DMS153 treated with DMSO at 0.1 percent for 48 hours (cell line): Measurements from ENCODE around the gene SMPDL3B.
A peak's percentile ranks its signal among the peaks of the same experiment; 100 is the strongest.

Experiments used
- DNase-seq: peaks from one replicate; lab custom pipeline; 2025; ENCODE audit not compliant: unreplicated experiment; lab: John Stamatoyannopoulos, UW

The SMPDL3B gene, protein sequence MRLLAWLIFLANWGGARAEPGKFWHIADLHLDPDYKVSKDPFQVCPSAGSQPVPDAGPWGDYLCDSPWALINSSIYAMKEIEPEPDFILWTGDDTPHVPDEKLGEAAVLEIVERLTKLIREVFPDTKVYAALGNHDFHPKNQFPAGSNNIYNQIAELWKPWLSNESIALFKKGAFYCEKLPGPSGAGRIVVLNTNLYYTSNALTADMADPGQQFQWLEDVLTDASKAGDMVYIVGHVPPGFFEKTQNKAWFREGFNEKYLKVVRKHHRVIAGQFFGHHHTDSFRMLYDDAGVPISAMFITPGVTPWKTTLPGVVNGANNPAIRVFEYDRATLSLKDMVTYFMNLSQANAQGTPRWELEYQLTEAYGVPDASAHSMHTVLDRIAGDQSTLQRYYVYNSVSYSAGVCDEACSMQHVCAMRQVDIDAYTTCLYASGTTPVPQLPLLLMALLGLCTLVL

DNA sequence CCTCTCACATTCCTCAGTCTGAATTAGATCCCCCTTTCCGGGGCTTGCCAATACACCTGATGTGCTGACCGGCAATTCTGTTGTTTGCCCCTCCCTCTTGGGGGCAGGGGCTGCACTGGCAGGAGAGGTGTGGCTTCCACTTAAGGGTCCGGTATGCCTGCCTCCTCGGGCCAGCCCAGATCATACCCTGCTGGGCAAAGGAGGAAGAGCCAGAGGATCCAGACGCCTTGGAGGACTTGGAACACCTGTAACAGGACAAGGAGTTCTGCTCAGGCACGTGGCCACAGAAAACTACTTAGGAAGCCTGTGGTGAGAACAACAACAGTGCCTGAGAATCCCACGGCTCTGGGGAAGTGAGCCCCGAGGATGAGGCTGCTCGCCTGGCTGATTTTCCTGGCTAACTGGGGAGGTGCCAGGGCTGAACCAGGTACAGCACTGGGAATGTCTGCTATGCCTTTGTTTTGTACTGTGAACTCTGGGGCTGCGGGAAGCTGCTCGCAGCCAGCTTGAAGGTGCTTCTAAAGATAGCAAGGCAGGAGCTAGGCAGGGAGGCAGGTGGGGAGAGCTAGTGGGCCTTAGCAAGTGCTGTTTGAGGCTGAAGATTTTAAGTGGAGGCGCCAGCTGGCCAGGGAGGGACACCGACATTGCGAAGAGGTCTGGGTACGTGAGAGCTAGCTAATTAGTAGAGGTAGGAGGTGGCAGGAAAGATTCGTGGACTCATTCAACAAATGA, at the start of gene SMPDL3B:
Gene SMPDL3B, plus strand, starts transcription at position 183 of the 732 bp plus-strand sequence. Its CDS starts 184 bp downstream, at position 367.
- peak; percentile 80 for DNase-seq

DNA sequence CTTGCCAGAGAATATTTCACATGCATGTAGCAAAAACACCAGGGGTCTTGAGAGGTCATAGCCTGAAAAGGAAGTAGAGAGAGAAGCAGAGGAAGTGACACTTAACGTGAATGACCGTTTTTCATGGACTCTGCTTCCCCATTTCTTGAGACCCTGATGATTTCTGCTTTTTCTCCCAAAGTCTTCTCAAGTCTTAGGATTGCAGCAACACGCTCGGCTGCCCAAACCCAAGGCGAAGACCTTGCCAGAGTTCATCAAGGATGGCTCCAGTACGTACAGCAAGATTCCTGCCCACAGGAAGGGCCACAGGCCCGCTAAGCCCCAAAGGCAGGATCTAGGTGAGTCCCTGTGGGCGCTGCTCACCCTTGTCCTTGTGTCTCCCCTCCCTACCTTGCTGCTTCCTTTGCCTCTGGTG, 49.7 kb upstream of the SMPDL3B start:
- no peak for DNase-seq

DNA sequence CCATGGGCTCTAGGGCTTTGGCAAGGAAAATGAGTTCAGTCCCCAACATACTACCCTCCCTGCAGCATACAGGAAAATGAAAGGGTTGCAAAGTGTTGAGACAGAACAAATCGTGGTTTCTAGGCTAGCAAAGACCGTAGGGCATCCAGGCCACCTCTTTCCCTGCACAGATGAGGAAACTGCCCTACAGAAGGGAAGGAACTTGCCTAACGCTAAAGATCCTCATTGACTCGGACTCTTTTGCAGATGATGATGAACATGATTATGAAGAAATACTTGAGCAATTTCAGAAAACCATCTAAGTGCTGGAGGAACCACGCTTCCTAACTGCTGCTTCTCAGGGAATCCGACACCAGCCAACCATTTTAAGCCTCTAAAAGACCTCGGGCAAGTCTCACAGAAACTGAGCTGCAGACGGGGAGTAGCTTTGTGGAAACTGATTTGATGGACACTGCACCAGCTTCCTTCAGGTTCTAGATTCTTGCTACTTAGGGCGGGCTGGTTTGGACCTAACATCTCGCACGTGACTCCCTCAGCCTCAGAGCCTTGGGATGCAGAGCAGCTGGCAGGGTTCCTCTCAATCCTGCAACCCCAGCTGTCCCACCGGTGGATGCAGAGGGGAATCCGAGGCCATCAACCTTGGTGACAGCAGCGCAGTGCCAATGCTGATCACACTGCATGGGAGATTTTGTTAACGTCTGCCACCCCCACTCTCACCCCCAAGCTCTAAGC, 49.0 kb upstream of the SMPDL3B start:
- DNase-seq: no peak

DNA sequence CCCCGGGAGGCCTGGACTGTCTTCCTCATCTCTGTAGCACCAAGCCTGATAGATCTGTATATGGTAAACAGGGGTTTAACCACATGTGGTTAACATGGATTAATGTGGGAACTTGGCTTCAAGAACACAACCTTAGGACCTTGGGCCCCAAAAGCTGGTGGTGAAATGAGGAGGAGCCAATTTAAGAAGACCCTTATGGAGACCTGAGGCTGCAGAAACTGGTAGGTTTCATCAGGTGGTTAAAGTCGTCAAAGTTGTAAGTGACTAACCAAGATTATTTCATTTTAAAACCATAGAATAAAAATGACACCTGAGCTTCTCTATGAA, 48.5 kb upstream of the SMPDL3B start:
- no peak for DNase-seq

DNA sequence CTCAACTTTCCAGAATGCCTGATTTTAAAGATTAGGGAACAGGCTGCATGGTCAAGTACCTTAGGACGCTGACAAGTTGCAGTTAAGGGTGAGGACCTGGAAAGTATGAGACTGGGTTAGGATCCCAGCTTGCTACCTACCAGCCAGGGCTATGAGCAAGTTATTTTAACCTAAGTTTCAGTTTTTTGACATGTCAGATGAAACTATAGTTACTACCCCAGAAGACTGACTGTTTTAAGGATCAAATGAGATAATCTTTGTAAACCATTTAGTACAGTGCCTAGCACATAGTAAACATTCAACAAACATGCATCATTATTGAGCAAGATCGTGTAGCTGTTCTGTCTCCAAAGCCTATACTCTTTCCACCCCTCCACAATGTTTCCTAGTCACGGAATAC, 48.1 kb upstream of the SMPDL3B start:
- DNase-seq: no peak

DNA sequence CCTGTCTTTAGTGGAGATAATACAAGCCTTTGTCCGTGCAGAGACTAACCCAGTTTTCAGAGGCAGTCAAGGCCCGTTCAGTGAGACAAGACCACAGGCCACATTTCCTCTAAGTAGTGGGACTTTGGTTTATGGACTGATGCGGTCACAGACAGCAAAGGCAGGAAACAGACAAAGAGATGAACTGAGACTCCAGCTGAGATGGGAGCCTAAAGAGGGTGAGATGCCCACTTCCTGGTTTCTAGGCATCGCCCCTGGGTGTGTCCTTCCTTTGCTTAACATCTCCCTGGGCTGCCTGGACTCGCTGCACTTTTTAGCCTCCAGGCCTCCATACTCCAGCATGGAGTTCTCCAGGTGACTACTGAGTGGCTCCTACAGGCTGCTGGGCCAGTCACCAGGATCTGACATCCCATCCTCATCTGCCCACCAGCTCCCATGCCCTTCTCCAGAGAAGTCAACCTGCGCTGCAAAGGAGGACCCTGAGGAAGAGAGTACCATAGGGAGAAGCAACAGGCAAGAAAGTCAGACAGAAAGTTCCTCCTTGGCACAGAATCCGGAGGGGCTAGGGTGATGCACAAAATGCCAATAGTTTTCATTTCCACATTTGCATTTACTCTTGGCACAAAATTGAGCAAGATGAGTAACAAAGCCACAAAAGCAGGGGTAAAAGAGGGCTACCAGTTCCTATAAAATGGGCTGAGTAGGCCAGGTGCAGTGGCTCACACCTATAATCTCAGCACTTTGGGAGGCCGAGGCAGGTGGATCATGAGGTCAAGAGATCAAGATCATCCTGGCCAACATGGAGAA, 47.4 kb upstream of the SMPDL3B start:
- no peak for DNase-seq

DNA sequence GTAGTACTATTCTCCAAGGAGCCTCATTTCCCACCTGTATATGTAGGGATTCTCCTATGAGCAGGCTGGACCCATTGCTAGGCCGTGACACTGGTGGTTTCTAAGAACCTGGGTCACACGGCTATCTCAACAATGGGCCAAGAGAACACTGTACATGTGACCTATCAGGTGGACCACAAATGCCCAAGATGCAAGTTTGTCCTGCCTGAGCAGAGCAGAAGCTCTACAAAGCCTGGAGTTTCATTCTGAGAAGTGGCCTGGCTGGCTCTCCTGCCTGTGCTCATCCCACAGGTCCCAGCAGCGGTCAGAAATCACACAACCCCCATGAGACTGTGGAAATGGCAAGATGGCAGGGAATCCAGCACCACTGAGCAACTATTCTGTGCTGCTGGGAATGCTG, 45.3 kb upstream of the SMPDL3B start:
- no peak for DNase-seq

DNA sequence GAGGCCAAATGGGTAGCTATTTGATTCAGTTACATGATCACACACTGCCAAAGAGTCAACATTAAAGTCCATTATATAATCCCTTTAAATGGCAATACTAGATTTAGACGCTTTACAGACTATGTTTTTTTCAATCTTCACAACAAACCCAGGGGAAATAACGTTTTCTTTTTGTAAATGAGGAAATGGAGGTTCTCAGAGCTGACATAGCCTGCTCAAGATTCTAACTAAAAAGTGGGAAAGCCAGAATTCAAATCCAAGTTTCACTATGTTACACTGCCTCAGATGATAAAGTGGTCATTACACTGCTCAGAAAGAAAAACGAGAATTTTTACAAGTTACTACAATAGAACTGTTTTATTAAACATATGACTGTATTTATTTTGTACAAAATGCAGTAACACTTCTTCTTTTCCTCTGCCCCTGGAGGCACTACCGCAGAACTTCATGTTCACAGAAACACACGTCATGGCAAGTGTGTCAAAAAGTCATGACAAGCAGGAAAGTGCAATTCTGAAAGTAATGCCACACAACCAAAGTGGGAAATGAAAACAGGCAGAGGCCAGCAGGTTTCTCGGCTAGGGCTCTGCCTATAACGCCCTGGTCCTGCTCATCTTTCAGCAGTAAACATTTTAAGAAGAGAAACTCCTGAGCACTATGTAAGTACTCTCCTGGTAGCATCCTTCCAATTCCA, 43.5 kb upstream of the SMPDL3B start:
- no peak for DNase-seq

DNA sequence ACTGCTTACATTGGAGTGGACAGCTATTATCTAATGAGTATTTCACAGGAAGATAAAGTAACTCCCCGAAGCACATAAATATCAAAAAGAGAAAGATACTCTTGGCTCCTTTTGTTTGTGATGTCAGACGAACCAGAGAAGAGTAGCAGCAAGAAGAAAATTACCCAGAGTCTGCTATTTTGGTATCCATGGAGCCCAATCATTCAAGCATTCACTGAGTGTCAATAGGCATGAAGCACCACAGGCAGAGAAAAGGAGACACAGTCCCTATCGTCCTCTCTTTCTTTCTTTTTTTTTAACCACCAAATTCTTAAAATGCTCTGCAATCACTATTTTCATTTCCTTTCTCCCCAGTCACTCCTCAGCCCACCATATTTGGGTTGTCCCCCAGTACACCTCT, 40.3 kb upstream of the SMPDL3B start:
- no peak for DNase-seq

DNA sequence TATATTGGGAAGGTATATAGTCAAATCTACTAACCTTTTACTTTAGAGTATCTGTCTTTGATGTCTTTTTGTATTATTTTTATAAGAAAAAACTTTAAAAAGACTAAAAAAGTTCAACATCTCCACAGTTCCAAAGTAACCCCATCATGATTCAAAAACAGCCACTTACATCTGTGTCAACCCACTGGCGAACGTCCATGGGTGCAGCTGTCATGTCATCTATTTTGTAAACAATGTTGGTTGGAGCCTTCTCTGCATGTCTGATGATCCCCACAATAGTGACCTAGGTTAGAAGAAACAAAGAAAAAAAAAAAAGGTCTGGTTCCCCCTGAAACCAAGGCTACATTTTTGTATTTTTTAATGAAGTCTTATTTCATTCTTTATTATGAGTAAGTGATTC, 28.0 kb upstream of the SMPDL3B start:
- DNase-seq: no peak

DNA sequence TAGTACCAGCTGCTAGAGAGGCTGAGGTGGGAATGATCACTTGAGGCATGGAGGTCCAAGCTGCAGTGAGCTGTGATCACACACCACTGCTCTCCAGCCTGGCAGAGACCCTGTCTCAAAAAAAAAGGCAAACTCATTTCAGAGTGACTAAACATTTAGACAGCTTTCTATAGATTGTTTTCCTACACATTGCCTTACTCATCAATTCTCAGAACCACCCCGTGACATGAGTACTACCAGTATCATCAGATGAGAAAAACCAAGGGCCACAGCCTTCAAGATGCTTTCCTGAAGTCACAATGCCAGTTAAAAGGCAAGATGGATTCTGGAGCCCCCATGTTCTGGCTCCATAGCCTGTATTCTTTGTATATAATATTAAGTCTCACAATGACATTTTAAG, 22.4 kb upstream of the SMPDL3B start:
- no peak for DNase-seq

DNA sequence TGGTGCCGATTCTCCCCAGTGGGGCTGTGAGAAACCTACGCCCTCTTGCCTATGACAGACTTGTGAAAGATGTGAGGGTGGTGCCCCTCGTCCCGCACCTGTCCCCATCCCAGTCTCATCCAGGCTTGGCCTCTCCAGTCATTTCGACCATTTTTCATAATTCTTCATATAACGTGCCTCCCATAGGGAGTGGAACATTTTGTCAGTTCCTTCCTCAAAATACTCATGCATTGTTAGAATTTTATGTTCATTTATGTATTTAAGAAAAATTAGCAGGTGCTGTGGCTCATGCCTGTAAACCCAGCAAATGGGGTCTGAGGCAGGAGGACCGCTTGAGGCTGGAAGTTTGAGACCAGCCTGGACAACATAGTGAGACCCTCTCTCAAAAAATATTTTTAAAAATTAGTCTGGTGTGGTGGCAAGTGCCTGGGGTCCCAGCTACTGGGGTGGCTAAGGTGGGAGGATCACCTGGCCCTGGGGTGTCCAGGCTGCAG, 19.7 kb upstream of the SMPDL3B start:
- DNase-seq: no peak

DNA sequence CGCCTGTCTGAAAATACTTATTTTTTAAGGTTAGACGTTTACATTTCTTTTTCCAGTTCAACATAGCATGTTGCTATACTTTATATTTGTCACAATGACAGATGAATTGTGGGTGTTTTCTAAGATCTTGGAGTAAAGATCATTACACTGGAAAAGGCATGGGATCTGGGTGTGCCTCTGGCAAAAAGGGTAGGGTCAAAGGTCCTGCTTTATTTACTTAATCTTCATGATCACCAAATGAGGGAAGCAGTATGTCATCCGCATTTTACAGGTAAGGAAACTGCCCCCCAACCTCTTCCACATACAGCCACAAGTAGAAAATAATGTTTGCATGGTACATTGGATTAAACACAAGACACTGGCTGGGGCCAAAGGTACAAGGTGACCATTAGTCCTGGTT, 12.5 kb upstream of the SMPDL3B start:
- no peak for DNase-seq

DNA sequence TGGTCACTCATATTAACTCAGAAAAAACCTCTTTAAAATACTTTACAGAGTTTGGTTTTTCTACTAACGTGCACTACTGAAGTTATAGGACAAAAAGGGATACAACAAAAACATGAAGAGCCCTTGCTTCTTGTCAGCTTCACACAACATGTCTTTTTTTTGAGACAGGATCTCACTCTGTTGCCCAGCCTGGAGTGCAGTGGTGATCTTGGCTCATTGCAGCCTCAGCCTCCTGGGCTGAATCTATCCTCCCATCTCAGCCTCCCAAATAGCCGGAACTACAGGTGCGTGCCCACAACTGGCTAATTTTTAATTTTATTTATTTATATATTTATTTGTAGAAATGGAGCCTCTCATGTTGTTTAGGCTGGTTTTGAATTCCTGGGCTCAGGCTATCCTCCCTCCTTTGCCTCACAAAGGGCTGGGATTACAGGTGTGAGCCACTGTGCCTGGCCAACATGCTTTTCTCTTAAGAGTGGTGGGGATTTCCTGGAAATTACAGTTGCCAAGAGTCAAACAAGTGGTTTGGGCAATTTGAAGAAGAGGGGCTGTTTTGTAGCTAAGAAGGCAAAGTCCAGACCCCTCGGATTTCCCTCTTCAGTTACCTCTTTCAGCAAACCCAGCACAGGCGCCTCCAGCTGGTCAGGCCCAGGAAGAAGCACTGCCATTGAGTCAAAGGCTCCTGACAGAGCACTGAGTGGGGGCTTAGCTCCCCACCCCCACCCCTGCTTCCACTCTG, 6.4 kb upstream of the SMPDL3B start:
- no peak for DNase-seq

DNA sequence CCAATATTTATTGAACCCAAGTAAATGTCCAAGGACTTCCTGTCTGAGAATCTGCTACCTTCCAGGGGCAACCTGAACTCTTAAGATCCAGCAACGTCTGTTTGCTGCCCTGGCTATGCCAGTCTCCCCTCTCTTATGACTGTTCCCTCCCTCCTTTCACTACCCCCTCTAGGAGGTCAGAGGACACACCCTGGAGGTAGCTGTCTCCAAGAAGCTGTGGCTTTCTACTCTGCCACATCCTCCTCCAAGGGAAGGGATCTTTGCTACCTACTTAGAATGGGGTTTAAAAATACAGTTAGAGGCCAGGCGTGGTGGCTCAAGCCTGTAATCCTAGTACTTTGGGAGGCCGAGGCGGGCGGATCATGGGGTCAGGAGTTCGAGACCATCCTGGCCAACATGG, 3.6 kb upstream of the SMPDL3B start:
- DNase-seq: no peak

DNA sequence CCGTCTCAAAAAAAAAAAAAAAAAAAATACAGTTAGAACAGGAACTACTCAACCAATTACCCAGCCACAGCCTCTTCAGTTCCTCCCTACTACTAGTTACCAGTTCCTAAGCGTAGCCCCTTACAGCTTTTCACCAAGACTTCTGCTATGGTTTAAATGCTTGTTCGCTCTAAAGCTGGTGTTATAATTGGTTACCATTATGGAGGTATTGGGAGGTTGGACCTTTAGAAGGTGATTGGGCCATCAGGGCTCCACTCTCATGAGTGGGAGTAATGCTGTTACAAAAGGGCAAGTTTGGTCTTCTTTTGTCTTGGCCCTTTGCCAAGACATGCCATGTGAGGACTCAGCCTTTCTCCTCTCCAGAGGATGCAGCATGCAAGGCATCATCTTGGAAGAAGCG, 3.0 kb upstream of the SMPDL3B start:
- DNase-seq: no peak

DNA sequence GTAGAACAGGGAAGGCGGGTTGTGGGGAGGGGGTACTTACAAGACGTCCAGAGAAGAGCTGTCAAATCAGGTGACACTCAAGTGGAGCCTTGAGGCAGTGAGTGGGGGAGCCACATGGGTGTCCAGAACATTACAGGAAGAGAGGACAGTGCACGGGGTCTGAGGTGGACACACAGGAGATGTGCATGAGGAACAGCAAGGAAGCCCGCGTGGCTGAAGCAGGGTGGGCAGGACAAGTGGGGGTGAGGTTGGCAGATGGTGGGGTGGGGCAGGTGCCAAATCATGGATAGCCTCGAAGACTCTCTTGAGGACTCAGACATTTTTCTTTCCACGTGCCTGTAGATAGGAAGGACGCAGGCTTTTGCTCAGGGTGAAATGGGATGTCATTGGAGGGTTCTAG, 921 bp downstream of the SMPDL3B start:
- no peak for DNase-seq

DNA sequence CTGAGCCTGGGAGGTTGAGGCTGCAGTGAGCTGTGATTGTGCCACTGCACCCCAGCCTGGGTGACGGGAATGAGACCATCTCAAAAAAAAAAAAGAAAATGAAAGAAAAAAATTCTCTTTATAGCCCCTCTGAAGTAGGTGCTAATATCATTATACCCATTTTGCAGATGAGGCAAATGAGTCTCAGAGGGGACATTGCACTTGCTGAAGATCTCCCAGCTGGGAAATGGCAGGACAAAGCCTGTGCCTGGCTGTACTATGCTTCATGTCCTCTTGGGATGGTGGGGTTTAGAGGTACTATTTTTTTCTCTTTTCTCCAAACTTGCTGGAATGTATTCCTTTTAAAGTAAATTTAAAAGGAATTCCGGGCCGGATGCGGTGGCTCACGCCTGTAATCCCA, 1.6 kb downstream of the SMPDL3B start:
- no peak for DNase-seq

DNA sequence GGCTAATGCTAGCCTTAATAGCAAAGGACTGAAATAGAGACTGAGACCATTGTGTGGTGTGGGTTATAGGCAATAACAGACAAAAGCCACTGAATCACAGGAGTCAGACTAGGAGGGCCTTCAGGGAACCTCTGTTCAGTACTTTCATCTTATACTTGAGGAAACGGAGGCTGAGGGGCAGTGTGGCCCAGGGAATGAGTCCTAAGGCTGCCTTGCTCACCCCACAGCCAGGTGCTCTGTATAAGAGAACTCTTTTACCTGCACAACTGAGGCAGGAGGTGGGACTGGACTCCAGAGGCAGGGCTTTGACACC, 2.7 kb downstream of the SMPDL3B start:
- DNase-seq: no peak

DNA sequence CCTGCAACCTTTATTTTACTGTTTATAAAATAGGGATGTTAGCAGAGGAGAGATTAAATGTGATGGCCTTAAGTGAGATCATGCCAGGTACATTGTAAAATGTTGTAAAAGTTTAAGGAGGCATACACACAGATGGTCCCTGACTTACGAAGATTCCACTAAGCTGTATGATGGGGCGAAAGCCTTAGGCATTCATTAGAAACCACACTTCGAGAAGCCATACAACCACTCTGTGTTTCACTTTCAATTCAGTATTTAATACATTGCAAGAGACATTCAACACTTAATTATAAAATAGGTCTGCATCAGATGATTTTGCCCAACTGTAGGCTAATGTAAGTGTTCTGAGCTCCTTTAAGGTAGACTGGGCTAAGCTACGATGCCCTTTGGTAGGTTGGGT, 3.7 kb downstream of the SMPDL3B start:
- no peak for DNase-seq
